ENCODE data around the gene UBE2E3.

UBE2E3 gene

GRCh38 chr2:180955101-180955500 lies 25.3 kb upstream of the UBE2E3 start:
- no peaks in the 10 kb centered on the region for H3K79me2 ChIP-seq (ENCODE audit: insufficient read depth, low read length)
- H3K9me2 ChIP-seq (replicated peaks; ENCODE audit: low read depth, low read length), result no peaks in the 10 kb centered on the region
- no peak overlapping the region for H3K9ac ChIP-seq (ENCODE audit: low read depth, low read length, poor library complexity, severe bottlenecking)
- H3F3A ChIP-seq (ENCODE audit: low read depth), result no peaks in the 10 kb centered on the region
- TF ChIP-seq CTCF (conservative IDR thresholded peaks at IDR 0.05; ENCODE audit: low read length), result no peak
- no peak for TF ChIP-seq EZH2phosphoT487 (IDR thresholded peaks at IDR 0.05; ENCODE audit: borderline replicate concordance)
- no peak overlapping the region for H3K4me2 ChIP-seq (ENCODE audit: low read depth, low read length, poor library complexity, severe bottlenecking)
- no peak overlapping the region for H2AFZ ChIP-seq (ENCODE audit: low read length)
- no peaks in the 10 kb centered on the region for H3K4me1 ChIP-seq (ENCODE audit: insufficient read depth, low read length, poor library complexity, severe bottlenecking)
- no peaks in the 10 kb centered on the region for H3K9me3 ChIP-seq (ENCODE audit: insufficient read depth, low read depth, low read length)
- H4K20me1 ChIP-seq (ENCODE audit: insufficient read depth, low read length, poor library complexity, severe bottlenecking), result no peaks in the 10 kb centered on the region
- H3K36me3 ChIP-seq (ENCODE audit: insufficient read depth, low read length), result no peaks in the 10 kb centered on the region
- H3K4me3 ChIP-seq (ENCODE audit: low read length, poor library complexity, severe bottlenecking), result no peak overlapping the region
- no peaks in the 10 kb centered on the region for H3K27me3 ChIP-seq (ENCODE audit: insufficient read depth, low read length, poor library complexity, severe bottlenecking)

- Histone ChIP-seq H3K4me1 (ENCODE audit: insufficient read depth, low read length, poor library complexity, severe bottlenecking) (no peaks in the 10 kb centered on the region), H3K79me2 (ENCODE audit: insufficient read depth, low read length) (no peaks in the 10 kb centered on the region), H3K9me2 (replicated peaks; ENCODE audit: low read depth, low read length) (no peaks in the 10 kb centered on the region), H3K9me3 (ENCODE audit: insufficient read depth, low read depth, low read length) (no peaks in the 10 kb centered on the region), H3K36me3 (ENCODE audit: insufficient read depth, low read length) (no peaks in the 10 kb centered on the region), H3K27me3 (ENCODE audit: insufficient read depth, low read length, poor library complexity, severe bottlenecking) (no peaks in the 10 kb centered on the region), H4K20me1 (ENCODE audit: insufficient read depth, low read length, poor library complexity, severe bottlenecking) (no peaks in the 10 kb centered on the region), H3F3A (ENCODE audit: low read depth) (no peaks in the 10 kb centered on the region), H3K4me3 (ENCODE audit: low read length, poor library complexity, severe bottlenecking) (no peak overlapping the region), H3K9ac (ENCODE audit: low read depth, low read length, poor library complexity, severe bottlenecking) (no peak overlapping the region), H2AFZ (ENCODE audit: low read length) (no peak overlapping the region), H3K4me2 (ENCODE audit: low read depth, low read length, poor library complexity, severe bottlenecking) (no peak overlapping the region)
- TF ChIP-seq CTCF (conservative IDR thresholded peaks at IDR 0.05; ENCODE audit: low read length) (no peak), EZH2phosphoT487 (IDR thresholded peaks at IDR 0.05; ENCODE audit: borderline replicate concordance) (no peak)
Observed at GRCh38 chr2:180959787-180960186, 20.6 kb upstream of the UBE2E3 start.

GRCh38 chr2:180960982-180961381 lies 19.4 kb upstream of the UBE2E3 start:
- no peak overlapping the region for H2AFZ ChIP-seq (ENCODE audit: low read length)
- no peak overlapping the region for H3K9ac ChIP-seq (ENCODE audit: low read depth, low read length, poor library complexity, severe bottlenecking)
- no peak overlapping the region for H3K4me3 ChIP-seq (ENCODE audit: low read length, poor library complexity, severe bottlenecking)
- H3F3A ChIP-seq (ENCODE audit: low read depth), result no peaks in the 10 kb centered on the region
- no peaks in the 10 kb centered on the region for H4K20me1 ChIP-seq (ENCODE audit: insufficient read depth, low read length, poor library complexity, severe bottlenecking)
- TF ChIP-seq EZH2phosphoT487 (IDR thresholded peaks at IDR 0.05; ENCODE audit: borderline replicate concordance) (no peak), CTCF (conservative IDR thresholded peaks at IDR 0.05; ENCODE audit: low read length) (no peak)
- H3K27me3 ChIP-seq (ENCODE audit: insufficient read depth, low read length, poor library complexity, severe bottlenecking), result no peaks in the 10 kb centered on the region
- no peaks in the 10 kb centered on the region for H3K4me1 ChIP-seq (ENCODE audit: insufficient read depth, low read length, poor library complexity, severe bottlenecking)
- no peaks in the 10 kb centered on the region for H3K9me3 ChIP-seq (ENCODE audit: insufficient read depth, low read depth, low read length)
- no peaks in the 10 kb centered on the region for H3K36me3 ChIP-seq (ENCODE audit: insufficient read depth, low read length)
- no peaks in the 10 kb centered on the region for H3K9me2 ChIP-seq (replicated peaks; ENCODE audit: low read depth, low read length)
- no peak overlapping the region for H3K4me2 ChIP-seq (ENCODE audit: low read depth, low read length, poor library complexity, severe bottlenecking)
- H3K79me2 ChIP-seq (ENCODE audit: insufficient read depth, low read length), result no peaks in the 10 kb centered on the region

Data from Loucy (cell line).